Measurements from ENCODE around the gene VTI1A. TPM values are rescaled to one million over a fixed set of nuclear protein-coding genes. Genes with fewer than 3 reads are reported as not detected.

Gene VTI1A
- total RNA-seq, 1 experiment from 2014 or later: 22.0 TPM

DNA sequence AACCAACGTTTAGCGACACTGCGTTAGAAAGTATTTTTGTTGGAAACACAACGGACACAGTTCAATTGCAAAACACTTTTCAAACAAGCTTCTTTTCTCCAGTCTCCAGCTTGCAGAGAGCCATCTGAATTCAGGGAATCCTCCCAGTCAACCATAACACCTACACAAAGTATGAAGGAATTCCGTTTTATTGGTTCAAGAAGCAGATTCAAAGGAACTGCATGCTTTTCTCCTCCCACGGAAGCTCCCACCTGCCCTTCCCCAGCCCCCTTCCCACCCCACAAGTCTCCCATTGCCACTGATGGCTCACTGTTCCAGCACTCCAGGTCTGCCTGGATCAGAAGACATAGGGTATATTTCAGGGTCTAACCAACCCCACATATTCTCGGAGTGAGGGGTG is 312.5 kb downstream of the VTI1A start:
- Histone ChIP-seq H3K9me3 (ENCODE audit: control insufficient read depth, low read depth, low read length) (no peaks in the 10 kb centered on the region), H2BK5ac (ENCODE audit: insufficient read length, low read length) (no peak overlapping the region), H3K14ac (ENCODE audit: insufficient read depth, low read length) (no peak overlapping the region), H3K27ac (ENCODE audit: insufficient read length, low read depth, low read length) (no peak overlapping the region), H3K4me2 (ENCODE audit: insufficient read depth, insufficient read length, low read length) (no peak overlapping the region), H3T11ph (ENCODE audit: low read length) (no peak overlapping the region), H4K91ac (ENCODE audit: insufficient read length, low read depth, low read length) (no peak overlapping the region), H4K20me1 (ENCODE audit: control insufficient read depth, insufficient read depth, insufficient read length) (no peaks in the 10 kb centered on the region), H3K56ac (ENCODE audit: insufficient read length, low read depth, low read length) (no peak overlapping the region), H2AFZ (ENCODE audit: low read length) (no peak overlapping the region), H3K4me1 (ENCODE audit: insufficient read depth, low read length) (0 out of 2 replicates have a peak, but pooled peaks cover 2% of the 10 kb centered on the region), H2BK120ac (ENCODE audit: low read depth, low read length, poor library complexity, severe bottlenecking) (no peak overlapping the region), H3K23me2 (ENCODE audit: insufficient read length, low read depth, low read length, poor library complexity, severe bottlenecking) (no peaks in the 10 kb centered on the region), H3K23ac (ENCODE audit: insufficient read length, low read depth, low read length) (no peak overlapping the region), H2AK5ac (ENCODE audit: insufficient read length, low read length) (no peak overlapping the region), H3K4ac (ENCODE audit: low read depth, low read length) (no peak overlapping the region), H3K27me3 (ENCODE audit: insufficient read depth, low read length) (no peaks in the 10 kb centered on the region), H2BK20ac (ENCODE audit: low read depth, low read length, poor library complexity, severe bottlenecking) (no peak overlapping the region), H2BK15ac (ENCODE audit: low read depth, low read length) (no peak overlapping the region), H3K9ac (ENCODE audit: extremely low read depth, insufficient read length, low read length) (no peak overlapping the region), H2BK12ac (ENCODE audit: insufficient read length, low read depth, low read length) (no peak overlapping the region), H4K8ac (replicated peaks; ENCODE audit: insufficient read length, low read depth, low read length) (no peak overlapping the region), H3K79me1 (ENCODE audit: insufficient read depth, low read depth, low read length, poor library complexity, severe bottlenecking) (no peaks in the 10 kb centered on the region), H3K79me2 (ENCODE audit: insufficient read depth, low read length) (no peaks in the 10 kb centered on the region), H3K18ac (ENCODE audit: insufficient read length, low read depth, low read length) (no peak overlapping the region), H4K5ac (ENCODE audit: insufficient read length, low read depth, low read length) (no peak overlapping the region)
- Mint-ChIP-seq H3K27ac (no peak overlapping the region), H3K27me3 (ENCODE audit: low read depth) (no peaks in the 10 kb centered on the region), H3K9me3 (no peaks in the 10 kb centered on the region), H3K4me3 (no peak overlapping the region), H3K4me1 (peaks cover 15 to 18% of the 10 kb centered on the region in 2 experiments), H3K36me3 (ENCODE audit: insufficient read depth in 1 of 3, low read depth in 3 of 3) (no peaks in the 10 kb centered on the region; a peak in 1 of 7 replicates)
- TF ChIP-seq, protein P1, sequence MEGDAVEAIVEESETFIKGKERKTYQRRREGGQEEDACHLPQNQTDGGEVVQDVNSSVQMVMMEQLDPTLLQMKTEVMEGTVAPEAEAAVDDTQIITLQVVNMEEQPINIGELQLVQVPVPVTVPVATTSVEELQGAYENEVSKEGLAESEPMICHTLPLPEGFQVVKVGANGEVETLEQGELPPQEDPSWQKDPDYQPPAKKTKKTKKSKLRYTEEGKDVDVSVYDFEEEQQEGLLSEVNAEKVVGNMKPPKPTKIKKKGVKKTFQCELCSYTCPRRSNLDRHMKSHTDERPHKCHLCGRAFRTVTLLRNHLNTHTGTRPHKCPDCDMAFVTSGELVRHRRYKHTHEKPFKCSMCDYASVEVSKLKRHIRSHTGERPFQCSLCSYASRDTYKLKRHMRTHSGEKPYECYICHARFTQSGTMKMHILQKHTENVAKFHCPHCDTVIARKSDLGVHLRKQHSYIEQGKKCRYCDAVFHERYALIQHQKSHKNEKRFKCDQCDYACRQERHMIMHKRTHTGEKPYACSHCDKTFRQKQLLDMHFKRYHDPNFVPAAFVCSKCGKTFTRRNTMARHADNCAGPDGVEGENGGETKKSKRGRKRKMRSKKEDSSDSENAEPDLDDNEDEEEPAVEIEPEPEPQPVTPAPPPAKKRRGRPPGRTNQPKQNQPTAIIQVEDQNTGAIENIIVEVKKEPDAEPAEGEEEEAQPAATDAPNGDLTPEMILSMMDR (conservative IDR thresholded peaks at IDR 0.05): no peak
- WGBS (ENCODE audit: extremely low coverage, insufficient read length, low lambda C conversion rate): no CpG with 5 or more reads among the region's 7 CpGs
- no peak for DNase-seq

All from H9 (cell line).